Measurements from ENCODE around the gene SKI. TPM values are rescaled to one million over a fixed set of nuclear protein-coding genes. Genes with fewer than 3 reads are reported as not detected.

SKI gene
- polyA plus RNA-seq, 3 donors = 0.20 to 6.6 (median 0.25) TPM

DNA sequence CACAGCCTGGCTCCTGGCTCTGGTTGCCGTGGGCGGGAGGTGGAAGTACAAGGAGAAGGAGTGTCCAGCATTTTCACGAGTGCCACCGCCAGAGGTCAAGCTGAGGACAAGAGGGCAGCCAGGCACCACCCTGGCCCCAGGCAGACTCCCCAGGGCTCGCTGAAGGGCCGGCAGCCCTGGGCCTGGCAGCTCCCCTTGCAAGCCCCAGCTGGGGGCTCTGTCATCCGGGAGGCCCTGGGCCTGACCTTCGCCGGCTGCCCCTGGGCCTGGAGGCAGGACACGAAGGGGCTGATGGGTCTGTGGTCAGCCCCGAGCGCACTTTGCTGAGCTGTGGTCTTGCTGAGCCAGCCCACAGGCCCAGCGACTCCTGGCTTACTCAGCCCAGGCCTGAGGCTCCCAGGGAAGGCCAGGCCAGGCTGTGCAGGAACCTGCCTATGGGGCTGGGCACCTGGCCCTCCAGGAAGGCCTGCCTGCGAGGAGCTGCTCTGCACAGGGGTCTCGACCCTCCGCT, 88.4 kb downstream of the SKI start:
- Histone ChIP-seq H3K27ac (ENCODE audit: low read depth in 1 of 2, low read length in 2 of 2) (no peak overlapping the region), H2AFZ (ENCODE audit: insufficient read depth, low read depth, low read length, poor library complexity, severe bottlenecking) (no peak overlapping the region), H3K9ac (ENCODE audit: insufficient read depth, low read length, poor library complexity, severe bottlenecking) (no peak overlapping the region), H3K27me3 (ENCODE audit: control insufficient read depth in 2 of 2, insufficient read depth in 2 of 2, low read length in 2 of 2) (peaks cover 5 to 48% of the 10 kb centered on the region in 2 donors), H3K79me2 (ENCODE audit: insufficient read depth, low read length) (no peaks in the 10 kb centered on the region), H3K9me3 (replicated peaks in 1 of 2; ENCODE audit: control insufficient read depth in 1 of 2, insufficient read depth in 1 of 2, low read length in 2 of 2) (no peaks in the 10 kb centered on the region), H3K4me1 (ENCODE audit: control insufficient read depth in 1 of 2, insufficient read depth in 2 of 2, low read length in 2 of 2) (peaks cover 13 to 23% of the 10 kb centered on the region in 2 donors), H3K4me3 (replicated peaks in 1 of 3; ENCODE audit: low read depth in 2 of 3, low read length in 3 of 3) (no peak overlapping the region), H3K4me2 (replicated peaks; ENCODE audit: extremely low read depth, low read length, poor library complexity, severe bottlenecking) (no peak overlapping the region), H3K36me3 (replicated peaks in 1 of 2; ENCODE audit: control insufficient read depth in 1 of 2, insufficient read depth in 2 of 2, low read length in 2 of 2) (no peaks in the 10 kb centered on the region), H4K20me1 (ENCODE audit: insufficient read depth, low read length) (peaks cover 11% of the 10 kb centered on the region)
- Mint-ChIP-seq H3K9me3 (no peaks in the 10 kb centered on the region), H3K4me1 (peaks cover 1% of the 10 kb centered on the region), H3K27ac (peak overlapping the region in 1 of 7 donors; percentile 22), H3K4me3 (no peak overlapping the region), H3K27me3 (ENCODE audit: low read depth in 3 of 3) (peaks cover 13 to 60% (median 28%) of the 10 kb centered on the region in 3 donors), H3K36me3 (no peaks in the 10 kb centered on the region)
- WGBS (ENCODE audit: insufficient coverage) = 86% methylated on average over 15 of the region's 16 CpGs
- TF ChIP-seq, protein P1, sequence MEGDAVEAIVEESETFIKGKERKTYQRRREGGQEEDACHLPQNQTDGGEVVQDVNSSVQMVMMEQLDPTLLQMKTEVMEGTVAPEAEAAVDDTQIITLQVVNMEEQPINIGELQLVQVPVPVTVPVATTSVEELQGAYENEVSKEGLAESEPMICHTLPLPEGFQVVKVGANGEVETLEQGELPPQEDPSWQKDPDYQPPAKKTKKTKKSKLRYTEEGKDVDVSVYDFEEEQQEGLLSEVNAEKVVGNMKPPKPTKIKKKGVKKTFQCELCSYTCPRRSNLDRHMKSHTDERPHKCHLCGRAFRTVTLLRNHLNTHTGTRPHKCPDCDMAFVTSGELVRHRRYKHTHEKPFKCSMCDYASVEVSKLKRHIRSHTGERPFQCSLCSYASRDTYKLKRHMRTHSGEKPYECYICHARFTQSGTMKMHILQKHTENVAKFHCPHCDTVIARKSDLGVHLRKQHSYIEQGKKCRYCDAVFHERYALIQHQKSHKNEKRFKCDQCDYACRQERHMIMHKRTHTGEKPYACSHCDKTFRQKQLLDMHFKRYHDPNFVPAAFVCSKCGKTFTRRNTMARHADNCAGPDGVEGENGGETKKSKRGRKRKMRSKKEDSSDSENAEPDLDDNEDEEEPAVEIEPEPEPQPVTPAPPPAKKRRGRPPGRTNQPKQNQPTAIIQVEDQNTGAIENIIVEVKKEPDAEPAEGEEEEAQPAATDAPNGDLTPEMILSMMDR (IDR thresholded peaks at IDR 0.05) = no peak
- no peak for DNase-seq
- intact Hi-C loops (cut with micrococcal nuclease) = loop anchor here in 1 of 2 donors (2.0 to 10.0 kb wide), 2 partner anchors 56 to 122 kb away; partner anchors contain the start of gene FAAP20

DNA sequence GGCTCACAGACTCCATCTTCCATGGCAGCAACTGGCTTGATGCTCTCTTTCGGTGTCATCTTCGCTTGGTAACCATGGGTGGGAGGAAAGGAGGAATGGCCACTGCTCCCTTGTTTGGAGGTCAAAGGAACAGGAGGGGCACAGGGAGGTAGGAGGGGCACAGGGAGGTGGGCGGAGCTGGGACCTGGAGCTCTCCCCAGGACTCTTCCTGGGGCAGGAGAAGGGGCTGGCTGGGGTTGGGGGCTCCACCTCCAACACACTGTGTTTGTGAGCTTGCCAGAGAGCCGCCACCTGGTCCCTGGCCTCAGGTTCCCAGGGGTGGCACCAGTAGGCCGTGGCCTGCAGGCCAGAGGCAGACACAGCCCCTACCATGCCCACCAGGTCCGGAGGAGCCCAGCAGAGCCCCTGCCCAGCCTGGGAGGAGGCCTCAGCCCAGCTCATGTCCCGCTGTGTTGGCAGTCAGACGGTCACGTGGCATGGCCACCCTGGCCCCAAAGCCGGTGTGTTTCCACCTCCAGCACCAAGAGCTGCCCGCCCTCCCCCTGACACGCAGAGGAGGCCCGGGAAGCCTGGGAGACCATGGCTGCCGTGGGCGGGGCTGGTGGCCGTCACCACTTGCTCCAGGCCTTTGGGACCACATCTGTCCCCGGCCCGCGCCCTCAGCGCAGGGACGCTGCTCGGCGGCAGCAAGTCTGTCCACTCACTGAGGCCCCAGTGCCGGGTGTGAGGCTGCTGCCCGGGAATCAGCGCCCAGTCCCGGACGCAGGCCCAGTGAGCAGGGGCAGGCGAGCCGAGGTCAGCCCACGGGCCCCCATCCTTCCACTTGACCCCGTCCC, 89.3 kb downstream of the SKI start:
- Histone ChIP-seq H3K36me3 (replicated peaks in 1 of 2; ENCODE audit: control insufficient read depth in 1 of 2, insufficient read depth in 2 of 2, low read length in 2 of 2) (no peaks in the 10 kb centered on the region), H3K4me3 (replicated peaks in 1 of 3; ENCODE audit: low read depth in 2 of 3, low read length in 3 of 3) (no peak overlapping the region), H3K9me3 (replicated peaks in 1 of 2; ENCODE audit: control insufficient read depth in 1 of 2, insufficient read depth in 1 of 2, low read length in 2 of 2) (no peaks in the 10 kb centered on the region), H4K20me1 (ENCODE audit: insufficient read depth, low read length) (peaks cover 2% of the 10 kb centered on the region), H3K27me3 (ENCODE audit: control insufficient read depth in 2 of 2, insufficient read depth in 2 of 2, low read length in 2 of 2) (peaks cover 5 to 51% of the 10 kb centered on the region in 2 donors), H3K79me2 (ENCODE audit: insufficient read depth, low read length) (no peaks in the 10 kb centered on the region), H2AFZ (ENCODE audit: insufficient read depth, low read depth, low read length, poor library complexity, severe bottlenecking) (no peak overlapping the region), H3K4me1 (ENCODE audit: control insufficient read depth in 1 of 2, insufficient read depth in 2 of 2, low read length in 2 of 2) (peaks cover 9 to 15% of the 10 kb centered on the region in 2 donors), H3K27ac (ENCODE audit: low read depth in 1 of 2, low read length in 2 of 2) (no peak overlapping the region), H3K4me2 (replicated peaks; ENCODE audit: extremely low read depth, low read length, poor library complexity, severe bottlenecking) (no peak overlapping the region), H3K9ac (ENCODE audit: insufficient read depth, low read length, poor library complexity, severe bottlenecking) (no peak overlapping the region)
- peak overlapping the region in 1 of 7 donors; percentile 64 for H3K27ac Mint-ChIP-seq
- H3K36me3 Mint-ChIP-seq = no peaks in the 10 kb centered on the region
- TF ChIP-seq, protein P1 (IDR thresholded peaks at IDR 0.05) = no peak
- H3K9me3 Mint-ChIP-seq = peaks cover 0 to 4% (median 0%) of the 10 kb centered on the region in 7 donors
- no peak for DNase-seq
- peaks cover 20 to 62% (median 36%) of the 10 kb centered on the region in 3 donors for H3K27me3 Mint-ChIP-seq (ENCODE audit: low read depth in 3 of 3)
- H3K4me3 Mint-ChIP-seq = no peak overlapping the region
- intact Hi-C loops (cut with micrococcal nuclease) = loop anchor here in 1 of 2 donors (2.0 to 10.0 kb wide), 2 partner anchors 57 to 123 kb away; partner anchors contain the start of gene FAAP20
- WGBS (ENCODE audit: insufficient coverage) = 94% methylated on average over 29 of the region's 32 CpGs
- H3K4me1 Mint-ChIP-seq = no peaks in the 10 kb centered on the region

Data from CD14-positive monocyte (primary cell).